Right renal pelvis (tissue), 4 donors: ENCODE measurements around the gene LYSMD3. TPM values are rescaled to one million over a fixed set of nuclear protein-coding genes. Genes with fewer than 3 reads are reported as not detected.
"Not testable (repeated sequence)": the region's sequence is repeated elsewhere in the genome, so short reads cannot be mapped to it uniquely, and the experiment has no call there.

Experiments used
- DNase-seq, 4 donors: peaks; one replicate each; pipeline ENCODE4 v3.0.0-alpha.2; 2013; ENCODE audit warnings: low read depth in 4 of 4, low spot score in 3 of 4, missing footprints in 1 of 4
- polyA plus RNA-seq, 4 donors: library from polyadenylated mRNA; unstranded; fragments of 120-200 nt; gene quantifications; one replicate each; pipeline ENCODE4 v1.2.1, GENCODE V29; 2013; ENCODE audit not compliant: insufficient read length in 4 of 4

The LYSMD3 gene
- polyA plus RNA-seq, result 10 to 100 TPM; 26.2 to 35.4 (median 32.5) TPM

GRCh38 chr5:90529194-90529938 is at the start of gene LYSMD3:
TSS of gene LYSMD3 (minus strand) at chr5:90529584. CDS start at chr5:90525289, 4,295 bp downstream.
- DNase-seq, result peak; percentile 88 to 92 (median 91)

- not testable (repeated sequence) for DNase-seq
Measured at GRCh38 chr5:90576566-90576965, 47.2 kb upstream of the LYSMD3 start.

DNA sequence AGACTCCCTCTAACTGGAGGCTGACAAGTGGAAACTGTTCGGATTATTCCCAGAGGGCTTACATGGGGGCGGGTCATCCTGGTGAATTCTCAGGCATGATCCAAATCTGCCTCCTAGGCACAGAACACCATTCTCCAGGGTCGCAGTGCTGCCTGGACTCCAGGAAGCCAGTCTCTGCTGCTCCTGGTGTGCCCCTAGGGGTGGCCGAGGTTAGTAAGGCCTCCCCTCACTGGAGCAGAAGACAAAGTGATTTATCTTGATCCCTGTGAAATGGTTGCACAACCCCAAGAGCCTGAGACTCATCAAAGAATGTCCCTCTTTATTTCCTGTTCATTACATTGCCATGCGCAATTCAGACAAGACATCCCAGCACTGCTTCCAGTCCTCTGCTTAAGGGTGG is 46.3 kb upstream of the LYSMD3 start:
- no peak for DNase-seq

GRCh38 chr5:90571147-90571773 is 41.9 kb upstream of the LYSMD3 start:
- no peak for DNase-seq

DNA sequence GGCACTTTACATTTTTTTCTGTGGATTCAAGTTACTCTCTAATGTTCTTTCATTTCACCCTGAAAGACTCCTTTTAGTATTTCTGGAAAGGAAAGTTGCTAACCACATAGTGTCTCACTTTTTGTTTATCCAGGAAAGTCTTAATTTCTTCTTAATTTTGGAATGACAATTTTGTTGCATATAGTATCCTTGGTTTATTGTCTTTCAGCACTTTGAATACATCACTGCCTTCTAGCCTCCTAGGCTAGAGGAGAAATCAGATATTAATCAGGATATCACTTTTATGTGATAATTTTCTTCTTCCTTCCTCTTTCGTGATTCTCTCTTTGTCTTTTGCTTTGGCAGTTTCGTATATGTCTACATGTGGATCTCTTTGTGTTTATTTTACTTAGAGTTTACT is 40.6 kb upstream of the LYSMD3 start:
- DNase-seq, result no peak

DNA sequence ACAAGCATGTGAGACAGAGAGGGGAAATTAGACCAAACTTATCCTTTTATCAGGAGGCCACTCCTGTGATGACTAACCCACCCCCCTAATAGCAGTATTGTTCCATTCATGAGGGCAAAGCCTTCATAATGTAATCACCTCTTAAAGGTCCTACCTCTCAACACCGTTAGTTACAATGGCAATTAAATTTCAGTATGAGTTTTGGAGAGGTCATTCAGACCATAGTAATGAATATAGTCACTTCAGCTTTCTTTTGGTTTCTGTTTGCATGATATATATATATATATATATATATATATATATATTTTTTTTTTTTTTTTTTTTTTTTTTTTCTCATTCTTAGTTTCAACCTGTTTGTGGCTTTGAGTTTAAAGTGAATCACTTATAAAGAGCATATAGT is 39.7 kb upstream of the LYSMD3 start:
- no peak for DNase-seq

- DNase-seq, result no peak
Measured at GRCh38 chr5:90565491-90565890, 36.1 kb upstream of the LYSMD3 start.

- no peak for DNase-seq
Measured at GRCh38 chr5:90563108-90563507, 33.7 kb upstream of the LYSMD3 start.

DNA sequence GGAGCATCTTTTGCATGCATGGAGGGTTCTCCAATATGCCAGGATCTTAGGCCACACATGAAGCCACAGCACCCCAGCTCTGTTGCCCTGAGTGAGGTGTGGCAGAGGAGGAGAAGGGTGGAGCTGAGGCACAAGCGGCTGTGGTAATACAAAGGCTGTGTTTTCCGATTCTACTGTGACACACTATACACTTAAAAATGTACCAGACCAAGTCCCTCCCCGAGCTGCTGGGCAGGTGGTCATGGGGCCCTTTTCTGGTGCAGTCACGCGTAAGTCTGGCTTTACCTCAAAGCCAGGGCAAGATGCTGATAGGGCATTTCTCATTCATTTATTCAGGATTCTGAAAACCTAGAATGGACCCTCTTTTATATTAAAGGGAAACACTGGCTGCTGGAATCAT is 33.0 kb upstream of the LYSMD3 start:
- no peak for DNase-seq

- no peak for DNase-seq
Measured at GRCh38 chr5:90561766-90562165, 32.4 kb upstream of the LYSMD3 start.

DNA sequence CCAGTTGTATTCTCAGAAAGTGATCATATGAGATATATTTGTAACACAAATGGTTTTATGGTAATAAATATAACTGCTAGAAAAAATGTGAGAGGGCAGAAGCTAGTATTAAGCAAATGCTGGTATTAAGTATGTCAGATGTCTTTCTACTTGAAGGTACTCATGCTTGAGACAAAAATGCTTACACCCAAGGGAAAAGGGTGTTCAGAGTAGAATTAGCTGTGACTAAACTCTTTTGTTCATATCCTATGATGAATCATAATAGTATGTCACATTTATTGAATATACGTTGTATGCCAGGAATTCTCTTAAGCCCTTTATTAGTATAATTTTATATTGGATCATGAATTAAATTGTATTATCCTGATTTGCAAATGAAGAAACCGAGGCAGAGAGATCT is 31.4 kb upstream of the LYSMD3 start:
- DNase-seq, result no peak

- DNase-seq, result peak; percentile 69 to 86 (median 77)
Measured at GRCh38 chr5:90558344-90559192, 29.2 kb upstream of the LYSMD3 start, which contains the start of gene ADGRV1. TSS of gene ADGRV1 (plus strand) at chr5:90558797. CDS start at chr5:90558896, 99 bp downstream.

GRCh38 chr5:90557871-90558270 is 28.5 kb upstream of the LYSMD3 start:
- no peak for DNase-seq

DNA sequence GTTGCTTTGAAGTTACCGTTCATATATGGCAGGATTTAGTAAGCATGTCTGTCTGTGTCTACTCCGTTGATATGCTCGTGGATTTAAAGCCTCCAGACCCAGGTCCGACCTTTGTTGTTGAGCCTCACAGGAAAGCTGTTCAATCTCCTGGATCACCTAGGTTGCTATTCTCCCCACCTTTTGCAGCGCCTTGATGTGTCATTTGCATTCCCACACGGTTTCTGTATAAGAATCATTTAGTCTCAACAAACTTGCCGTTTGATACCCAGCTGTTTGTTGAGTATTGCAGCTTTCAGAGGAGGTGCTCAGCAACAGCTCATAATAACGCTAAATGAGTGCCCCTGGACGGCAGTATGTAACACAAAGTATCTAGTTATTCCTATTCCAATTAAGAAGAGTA is 28.0 kb upstream of the LYSMD3 start:
- DNase-seq, result no peak

- DNase-seq, result no peak
Measured at GRCh38 chr5:90555666-90556065, 26.3 kb upstream of the LYSMD3 start.

DNA sequence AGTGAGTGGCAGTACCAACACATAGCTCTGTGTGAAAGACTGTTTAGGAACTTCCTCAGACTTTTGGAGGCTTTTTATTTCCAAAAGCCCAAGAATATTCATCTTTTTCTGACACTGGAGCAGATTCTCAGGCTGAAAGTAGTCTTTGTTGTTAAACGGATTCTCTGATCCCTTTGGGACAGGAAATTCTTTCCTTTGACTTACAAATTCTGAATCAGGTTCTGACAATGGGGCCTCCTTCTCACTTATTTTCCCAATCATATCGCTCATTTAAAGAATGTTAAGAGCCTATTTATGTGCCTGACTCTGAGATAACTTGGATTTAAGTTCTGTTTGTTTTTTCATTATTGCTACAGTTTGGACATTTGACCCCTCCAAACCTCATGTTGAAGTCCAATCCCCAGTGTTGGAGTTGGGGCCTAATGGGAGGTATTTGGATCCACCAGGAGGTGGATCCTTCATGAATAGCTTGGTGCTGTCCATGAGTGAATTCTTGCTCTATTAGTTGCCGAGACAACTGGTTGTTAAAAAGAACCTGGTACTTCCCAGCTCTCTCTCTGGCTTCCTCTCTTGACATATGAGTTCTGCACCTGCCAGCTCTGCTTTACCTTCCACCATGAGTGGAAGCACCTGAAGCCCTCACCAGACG is 25.1 kb upstream of the LYSMD3 start:
- DNase-seq, result no peak

DNA sequence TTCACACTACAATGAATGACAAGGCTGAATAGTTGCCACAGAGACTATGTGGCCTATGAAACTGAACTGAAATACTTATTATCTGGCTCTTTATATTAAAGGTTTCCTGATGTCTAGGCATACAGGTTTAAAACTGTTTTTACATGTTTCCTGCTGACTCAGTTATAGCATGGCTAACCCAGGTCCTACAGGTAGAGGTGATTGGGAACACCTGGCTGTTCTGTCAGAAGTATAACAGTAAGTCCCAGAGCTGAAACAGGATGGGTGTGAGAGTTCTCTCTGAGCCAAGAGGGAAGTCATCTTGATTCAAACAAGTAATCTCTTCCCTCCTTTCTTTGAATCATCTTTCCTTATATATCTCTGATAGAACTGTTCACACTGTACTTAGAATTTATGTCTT is 24.3 kb upstream of the LYSMD3 start:
- no peak for DNase-seq

GRCh38 chr5:90551376-90551775 is 22.0 kb upstream of the LYSMD3 start:
- DNase-seq, result no peak

DNA sequence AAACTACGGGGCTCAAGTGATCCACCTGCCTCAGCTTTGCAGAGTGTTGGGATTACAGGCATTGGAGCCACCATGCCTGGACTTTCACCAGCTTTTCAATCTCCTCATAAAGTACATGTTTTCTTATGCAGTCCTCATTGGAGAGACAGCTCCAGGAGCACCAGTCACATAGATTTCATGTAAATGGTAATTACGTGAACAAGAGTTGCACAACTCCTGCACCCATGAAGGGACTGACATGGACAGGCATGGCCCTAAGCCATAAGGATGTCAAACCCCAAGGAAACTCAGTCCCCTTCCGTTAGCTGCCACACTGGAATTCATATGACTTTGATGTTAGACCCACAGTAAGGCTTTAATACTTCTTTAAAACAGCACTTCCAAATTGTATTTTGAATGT is 21.6 kb upstream of the LYSMD3 start:
- no peak for DNase-seq

DNA sequence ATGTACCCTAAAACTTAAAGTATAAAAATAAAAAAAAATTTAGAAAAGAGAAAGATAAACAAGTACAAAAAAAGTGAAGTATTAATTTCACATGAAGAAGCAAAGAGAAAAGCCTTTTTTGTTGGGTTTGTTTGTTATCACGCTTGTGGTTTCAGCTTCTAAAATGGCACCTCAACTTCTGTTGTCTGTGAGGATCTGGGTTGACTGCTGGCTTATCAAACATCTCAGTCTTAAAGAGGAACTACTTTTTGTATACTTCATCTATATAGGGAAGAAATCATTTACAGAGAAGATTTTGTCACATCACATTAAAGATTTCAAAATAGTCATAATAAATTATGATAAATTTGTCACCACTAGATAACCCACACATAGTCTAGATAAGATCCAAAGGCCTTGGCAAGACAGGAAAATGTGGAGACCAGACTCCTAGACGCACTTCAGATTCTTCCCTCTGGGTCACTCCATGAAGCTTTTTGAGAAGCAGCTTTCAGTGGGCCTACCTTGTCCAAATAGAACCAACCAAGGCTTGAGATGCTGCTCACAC is 20.4 kb upstream of the LYSMD3 start:
- DNase-seq, result no peak
